OCI-LY3 (cell line): ENCODE results near the gene NGB.

Experiments
- H2AFZ ChIP-seq: fragments of 200-600, 300-600 bp; shearing (Covaris generic); 2 replicates; pipeline ENCODE4 v1.6.0; 2014; ENCODE audit warnings: antibody characterized with exemption, low read depth, low read length
- H3K27ac ChIP-seq: fragments of 200-600, 300-600 bp; sonication (generic); 2 replicates; pipeline ENCODE4 v1.5.1; 2014; ENCODE audit warnings: mild to moderate bottlenecking, low read length, moderate library complexity, mixed read lengths
- H3K27me3 ChIP-seq: fragments of 200-600, 300-600 bp; sonication (generic); 2 replicates; pipeline ENCODE4 v1.6.1; 2014; ENCODE audit warnings: low read depth, low read length, mixed read lengths
- H3K36me3 ChIP-seq: fragments of 200-600, 300-600 bp; sonication (generic); replicated peaks from 2 replicates; pipeline ENCODE3; 2014; ENCODE audit warnings: low read depth, low read length, mixed read lengths
- H3K4me1 ChIP-seq: fragments of 300-600, 200-600 bp; sonication (generic); 2 replicates; pipeline ENCODE4 v1.6.1; 2014; ENCODE audit warnings: low read length, mixed read lengths
- H3K4me2 ChIP-seq: fragments of 200-600, 300-600 bp; sonication (generic); 2 replicates; pipeline ENCODE4 v1.6.1; 2014; ENCODE audit warnings: low read length, mixed read lengths
- H3K4me3 ChIP-seq: fragments of 300-600, 200-600 bp; sonication (generic); 2 replicates; pipeline ENCODE4 v1.5.1; 2014; ENCODE audit warnings: antibody characterized with exemption, mild to moderate bottlenecking, low read length, moderate library complexity
- H3K79me2 ChIP-seq: fragments of 300-600, 200-600 bp; shearing (Covaris generic); 2 replicates; pipeline ENCODE4 v1.6.1; 2014; ENCODE audit warnings: mild to moderate bottlenecking, low read length, mixed read lengths
- H3K9ac ChIP-seq: fragments of 300-600, 200-600 bp; shearing (Covaris generic); 2 replicates; pipeline ENCODE4 v1.6.0; 2014; ENCODE audit warnings: mild to moderate bottlenecking, low read length, moderate library complexity
- H3K9me3 ChIP-seq: fragments of 200-600, 300-600 bp; shearing (Covaris generic); 2 replicates; pipeline ENCODE4 v1.6.1; 2014; ENCODE audit warnings: low read length, mixed read lengths; ENCODE audit not compliant: insufficient read depth
- H4K20me1 ChIP-seq: fragments of 200-600, 300-600 bp; sonication (generic); 2 replicates; pipeline ENCODE4 v1.6.1; 2016; ENCODE audit warnings: low read length, mixed read lengths; ENCODE audit not compliant: insufficient read depth
- EZH2phosphoT487 ChIP-seq: fragments of 200-600 bp; shearing (Covaris generic); IDR thresholded peaks from 2 replicates; pipeline ENCODE4 v1.6.1; 2018; ENCODE audit warnings: antibody characterized with exemption, mixed run types, low read depth
- TF ChIP-seq, protein P1 (sequence below): fragments of 200-600, 300-600 bp; sonication (generic); IDR thresholded peaks from 2 replicates; pipeline ENCODE4 v1.5.1; 2014; ENCODE audit warnings: antibody characterized with exemption, low read length, low read depth

NGB gene

GRCh38 chr14:77219591-77219990 lies 51.4 kb downstream of the NGB start:
- TF ChIP-seq, protein P1, sequence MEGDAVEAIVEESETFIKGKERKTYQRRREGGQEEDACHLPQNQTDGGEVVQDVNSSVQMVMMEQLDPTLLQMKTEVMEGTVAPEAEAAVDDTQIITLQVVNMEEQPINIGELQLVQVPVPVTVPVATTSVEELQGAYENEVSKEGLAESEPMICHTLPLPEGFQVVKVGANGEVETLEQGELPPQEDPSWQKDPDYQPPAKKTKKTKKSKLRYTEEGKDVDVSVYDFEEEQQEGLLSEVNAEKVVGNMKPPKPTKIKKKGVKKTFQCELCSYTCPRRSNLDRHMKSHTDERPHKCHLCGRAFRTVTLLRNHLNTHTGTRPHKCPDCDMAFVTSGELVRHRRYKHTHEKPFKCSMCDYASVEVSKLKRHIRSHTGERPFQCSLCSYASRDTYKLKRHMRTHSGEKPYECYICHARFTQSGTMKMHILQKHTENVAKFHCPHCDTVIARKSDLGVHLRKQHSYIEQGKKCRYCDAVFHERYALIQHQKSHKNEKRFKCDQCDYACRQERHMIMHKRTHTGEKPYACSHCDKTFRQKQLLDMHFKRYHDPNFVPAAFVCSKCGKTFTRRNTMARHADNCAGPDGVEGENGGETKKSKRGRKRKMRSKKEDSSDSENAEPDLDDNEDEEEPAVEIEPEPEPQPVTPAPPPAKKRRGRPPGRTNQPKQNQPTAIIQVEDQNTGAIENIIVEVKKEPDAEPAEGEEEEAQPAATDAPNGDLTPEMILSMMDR, result no peak
- no peak for TF ChIP-seq EZH2phosphoT487
- no peaks in the 10 kb centered on the region for H3K36me3 ChIP-seq
- no peak overlapping the region for H2AFZ ChIP-seq
- H3K9ac ChIP-seq, result no peak overlapping the region
- no peaks in the 10 kb centered on the region for H3K9me3 ChIP-seq
- H3K27me3 ChIP-seq, result peaks cover 17% of the 10 kb centered on the region
- no peaks in the 10 kb centered on the region for H3K79me2 ChIP-seq
- no peak overlapping the region for H3K27ac ChIP-seq
- no peaks in the 10 kb centered on the region for H3K4me1 ChIP-seq
- no peak overlapping the region for H3K4me2 ChIP-seq
- no peak overlapping the region for H3K4me3 ChIP-seq
- no peaks in the 10 kb centered on the region for H4K20me1 ChIP-seq

- Histone ChIP-seq H3K4me3 (no peak overlapping the region), H3K27ac (no peak overlapping the region), H3K27me3 (peaks cover 17% of the 10 kb centered on the region), H3K4me2 (no peak overlapping the region), H2AFZ (no peak overlapping the region), H4K20me1 (peaks cover 3% of the 10 kb centered on the region; the same call in 1 of the 2 replicates), H3K9ac (no peak overlapping the region), H3K79me2 (no peaks in the 10 kb centered on the region), H3K9me3 (no peaks in the 10 kb centered on the region), H3K36me3 (no peaks in the 10 kb centered on the region), H3K4me1 (peaks cover 6% of the 10 kb centered on the region)
- no peak for TF ChIP-seq EZH2phosphoT487
- TF ChIP-seq, protein P1, result no peak
These were observed 53.5 kb downstream of the NGB start for GRCh38 chr14:77217551-77217950.
